Pancreas (tissue), 10 donors: ENCODE results near the gene BICD1. TPM values are rescaled to one million over a fixed set of nuclear protein-coding genes. Genes with fewer than 3 reads are reported as not detected.

Source experiments
- ATAC-seq, 4 donors: fragments of 200-7000 bp; cut with Tn5 transposase; one replicate each; pipeline versions ENCODE4 v1.8.0 to v1.9.1; 2020; ENCODE audit warnings: mild to moderate bottlenecking in 4 of 4, moderate library complexity in 4 of 4
- DNase-seq, 6 donors: peaks; one replicate each; pipeline ENCODE4 v3.0.0-alpha.2; 2020
- FAIRE-seq: peaks from 2 replicates; lab custom pipeline; 2012; peaks lifted over from hg19 to GRCh38; lab: Jason Lieb, UNC
- H3K27ac ChIP-seq, 4 donors: fragments of 200-600 bp; sonication (generic); 1 replicate in 3 of 4; 2 replicates in 1 of 4; pipeline versions ENCODE4 v1.5.0 to v1.8.0; 2020
- H3K27me3 ChIP-seq, 4 donors: fragments of 200-600 bp; one replicate each; pipeline ENCODE4 v1.8.0; 2021
- H3K36me3 ChIP-seq, 3 donors: fragments of 200-600 bp; sonication (generic) in 1 of 3; one replicate each; pipeline versions ENCODE4 v1.5.0 to v1.8.0; 2020 to 2021
- H3K4me1 ChIP-seq, 3 donors: fragments of 200-600 bp; one replicate each; pipeline ENCODE4 v1.8.0; 2021
- H3K4me3 ChIP-seq, 4 donors: fragments of 200-600 bp; sonication (generic) in 2 of 4; one replicate each; pipeline versions ENCODE4 v1.5.0 to v1.8.0; 2020 to 2021
- H3K9me3 ChIP-seq, 4 donors: fragments of 200-600 bp; one replicate each; pipeline ENCODE4 v1.8.0; 2021
- CTCF ChIP-seq, 4 donors: fragments of 200-600 bp; sonication (generic) in 3 of 4; IDR thresholded peaks; one replicate each; pipeline versions ENCODE4 v1.5.0 to v1.8.0; 2021; ENCODE audit warnings: antibody characterized with exemption in 4 of 4
- WGBS, 2 donors: extraction: QIAGEN DNeasy Blood & Tissue Kit; methylation state at CpG; one replicate each; pipeline ENCODE4 v1.1.7; 2013; 5-methylcytosine and 5-hydroxymethylcytosine counted together
- intact Hi-C, 3 donors: fragments of 100-400 bp; cut with DNase I; formaldehyde crosslinking; loops; one replicate each; pipeline versions ENCODE4 v1.11.1 to v1.14.2; 2022
- polyA plus RNA-seq, 2 donors: library from polyadenylated mRNA; stranded (reverse); fragments of 200-250 nt; gene quantifications; one replicate each; pipeline ENCODE4 v1.2.3, GENCODE V29; 2013
- total RNA-seq, 6 donors: library from RNA; stranded (reverse); fragmentation: NEBNext Ultra II Directional in 4 of 6; extraction: Animal tissue kit (Norgen Biotek cat#: 25700) in 4 of 6; gene quantifications; one replicate each; pipeline versions ENCODE4 v1.2.1 to v1.2.4, GENCODE V29; 2021 to 2023
- donor health status: healthy with polysubstance abuse.
- donor health status: DM: no; HTN: no; CAD: no; lungs with moderate emphysema.
- donor health status: DM: no; HTN: no; CAD: no.
- donor health status: control.
- donor health status: control.
- donor health status: Bipolar disorder and iron deficiency.
- donor health status: DM: yes; HTN: yes; CAD: no.
- donor health status: DM: no; HTN: no; CAD: no.
- donor health status: DM: no; HTN: no; CAD: no.
- donor health status: DM: yes; HTN: yes; CAD: no.

BICD1 gene
- total and polyA plus RNA-seq, 8 donors: 2.4 to 8.1 (median 3.4) TPM

DNA sequence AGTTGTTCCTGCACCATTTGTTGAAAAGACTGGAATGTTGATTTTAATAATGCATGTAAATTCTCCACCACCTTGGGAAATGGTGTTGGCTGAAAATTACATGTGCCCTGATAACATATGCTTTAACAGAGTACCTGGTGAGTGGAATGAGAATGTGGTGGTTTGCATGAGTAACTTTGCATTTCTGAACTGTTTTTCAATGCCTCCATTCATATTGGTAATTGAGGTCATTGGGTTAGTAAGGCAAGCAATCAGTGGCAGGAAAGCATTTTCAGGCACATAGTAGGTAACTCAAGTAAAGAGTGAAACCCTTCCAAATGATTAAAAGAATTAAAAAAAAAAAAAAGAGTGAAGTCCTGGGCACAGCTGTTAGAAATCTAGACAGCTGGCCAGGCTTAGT is 32.2 kb upstream of the BICD1 start:
- Histone ChIP-seq H3K36me3 (no peaks in the 10 kb centered on the region), H3K9me3 (no peaks in the 10 kb centered on the region), H3K27ac (no peak overlapping the region), H3K27me3 (no peaks in the 10 kb centered on the region), H3K4me1 (no peaks in the 10 kb centered on the region), H3K4me3 (no peak overlapping the region)
- no peak for TF ChIP-seq CTCF (IDR thresholded peaks at IDR 0.05)
- FAIRE-seq (no peak), ATAC-seq (no peak), DNase-seq (no peak)
- intact Hi-C loops: no loop called here

DNA sequence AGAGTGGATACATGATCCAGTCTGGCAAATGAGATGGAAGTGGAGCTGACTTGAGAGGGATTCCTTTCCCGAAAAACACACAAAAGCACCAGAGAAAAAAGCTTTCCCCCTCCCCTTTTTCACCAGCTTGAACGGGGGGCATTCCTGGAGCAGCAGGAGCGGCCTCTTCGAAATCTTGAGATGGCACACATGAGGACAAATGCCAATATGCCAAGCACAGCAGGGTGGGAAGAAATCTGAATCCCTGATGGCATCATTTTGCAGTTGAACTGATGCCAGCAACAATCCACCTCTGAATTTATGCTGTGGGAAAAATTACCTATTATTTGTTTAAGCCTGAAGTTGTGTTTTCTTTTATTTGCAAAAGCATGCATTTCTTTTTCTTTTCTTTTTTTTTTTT is 29.7 kb upstream of the BICD1 start:
- no peaks in the 10 kb centered on the region for H3K36me3 ChIP-seq
- H3K9me3 ChIP-seq: no peaks in the 10 kb centered on the region
- no peak for DNase-seq
- no peak for TF ChIP-seq CTCF (IDR thresholded peaks at IDR 0.05)
- no peaks in the 10 kb centered on the region for H3K4me1 ChIP-seq
- 70 to 71% methylated on average over 4 of the region's 4 CpGs for WGBS, 2 donors
- intact Hi-C loops: no loop called here
- no peak for FAIRE-seq
- H3K4me3 ChIP-seq: no peak overlapping the region
- ATAC-seq: no peak
- no peak overlapping the region for H3K27ac ChIP-seq
- H3K27me3 ChIP-seq: no peaks in the 10 kb centered on the region

GRCh38 chr12:32080435-32080834 is 26.2 kb upstream of the BICD1 start:
- H3K9me3 ChIP-seq: no peaks in the 10 kb centered on the region
- no peaks in the 10 kb centered on the region for H3K4me1 ChIP-seq
- TF ChIP-seq CTCF (IDR thresholded peaks at IDR 0.05): no peak
- H3K27me3 ChIP-seq: no peaks in the 10 kb centered on the region
- no peaks in the 10 kb centered on the region for H3K36me3 ChIP-seq
- H3K27ac ChIP-seq: no peak overlapping the region
- intact Hi-C loops: no loop called here
- FAIRE-seq: no peak
- no peak overlapping the region for H3K4me3 ChIP-seq
- no peak for ATAC-seq
- no peak for DNase-seq
- 68 to 71% methylated on average over 3 of the region's 3 CpGs for WGBS, 2 donors

DNA sequence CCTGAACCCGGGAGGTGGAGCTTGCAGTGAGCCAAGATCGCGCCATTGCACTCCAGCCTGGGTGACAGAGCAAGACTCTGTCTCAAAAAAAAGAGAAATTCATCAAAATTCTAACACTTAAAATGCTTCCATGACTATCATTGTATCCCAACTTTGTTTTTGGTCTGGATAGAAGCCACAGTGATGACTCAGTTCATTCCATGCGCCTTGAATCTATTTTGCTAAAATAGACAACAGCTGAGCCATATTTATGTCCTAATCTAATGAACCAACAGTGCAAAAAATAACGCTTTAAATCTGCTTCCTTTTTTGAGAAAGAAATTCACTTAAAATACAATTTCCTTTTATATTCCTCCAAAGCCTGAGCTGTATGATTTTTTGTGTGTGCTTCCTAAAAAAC is 23.2 kb upstream of the BICD1 start:
- Histone ChIP-seq H3K27me3 (no peaks in the 10 kb centered on the region), H3K4me3 (no peak overlapping the region), H3K4me1 (no peaks in the 10 kb centered on the region), H3K9me3 (no peaks in the 10 kb centered on the region), H3K36me3 (no peaks in the 10 kb centered on the region), H3K27ac (no peak overlapping the region)
- DNase-seq (no peak), ATAC-seq (no peak), FAIRE-seq (no peak)
- TF ChIP-seq CTCF (IDR thresholded peaks at IDR 0.05): no peak
- 86 to 87% methylated on average over 5 of the region's 5 CpGs for WGBS, 2 donors
- intact Hi-C loops: no loop called here

DNA sequence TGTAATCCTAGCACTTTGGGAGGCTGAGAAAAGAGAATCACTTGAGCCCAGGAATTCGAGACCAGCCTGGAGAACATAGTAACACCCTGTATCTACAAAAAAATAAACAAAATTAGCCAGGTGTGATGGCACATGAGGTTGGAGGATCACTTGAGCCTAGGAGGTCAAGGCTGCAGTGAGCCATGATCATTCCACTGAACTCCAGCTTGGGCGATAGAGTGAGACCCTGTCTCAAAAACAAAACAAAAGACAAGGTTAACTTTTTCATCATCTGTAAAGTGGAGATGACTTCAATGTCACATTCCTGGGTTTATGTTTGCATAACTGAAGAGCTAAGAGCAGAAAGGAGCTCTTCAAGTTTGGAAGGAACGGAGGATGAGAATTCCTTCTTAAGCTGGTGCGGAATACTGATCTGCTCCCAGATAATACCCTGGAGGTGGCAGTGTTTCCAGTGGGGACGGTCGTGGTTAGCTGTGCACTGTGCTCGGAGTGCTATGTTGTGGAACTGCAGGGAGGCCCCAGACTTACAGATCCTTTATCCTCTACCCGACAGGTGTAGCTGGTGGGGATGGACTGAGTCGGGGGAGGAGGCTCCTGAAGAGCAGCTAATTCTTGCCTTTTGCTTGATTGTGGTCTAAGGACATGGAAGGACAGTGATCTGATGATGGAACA is 22.5 kb upstream of the BICD1 start:
- H3K27me3 ChIP-seq: no peaks in the 10 kb centered on the region
- no peaks in the 10 kb centered on the region for H3K9me3 ChIP-seq
- no peak overlapping the region for H3K4me3 ChIP-seq
- no peaks in the 10 kb centered on the region for H3K4me1 ChIP-seq
- no peak overlapping the region for H3K27ac ChIP-seq
- 71 to 80% methylated on average over 9 of the region's 9 CpGs for WGBS, 2 donors
- no peaks in the 10 kb centered on the region for H3K36me3 ChIP-seq
- intact Hi-C loops: no loop called here
- DNase-seq: no peak
- no peak for ATAC-seq
- FAIRE-seq: no peak
- TF ChIP-seq CTCF (IDR thresholded peaks at IDR 0.05): no peak
